IPS-18a (cell line): ENCODE results near the gene TMCO1.
"Not testable (repeated sequence)": the region's sequence is repeated elsewhere in the genome, so short reads cannot be mapped to it uniquely, and the experiment has no call there.

Source experiments
- H3K27ac ChIP-seq: one replicate; pipeline ENCODE4 v1.5.1; 2013; ENCODE audit warnings: low read length
- H3K27me3 ChIP-seq: one replicate; pipeline ENCODE4 v1.6.1; 2013; ENCODE audit warnings: mild to moderate bottlenecking, low read length; ENCODE audit not compliant: control insufficient read depth, insufficient read depth
- H3K36me3 ChIP-seq: one replicate; pipeline ENCODE4 v1.6.1; 2013; ENCODE audit warnings: low read depth, low read length; ENCODE audit not compliant: control insufficient read depth
- H3K4me1 ChIP-seq: one replicate; pipeline ENCODE4 v1.6.1; 2013; ENCODE audit warnings: low read depth, low read length; ENCODE audit not compliant: control insufficient read depth
- H3K4me3 ChIP-seq: one replicate; pipeline ENCODE4 v1.5.1; 2013; ENCODE audit warnings: low read length
- H3K9ac ChIP-seq: one replicate; pipeline ENCODE4 v1.6.1; 2013; ENCODE audit warnings: mild to moderate bottlenecking, low read length, moderate library complexity
- H3K9me3 ChIP-seq: one replicate; pipeline ENCODE4 v1.6.1; 2013; ENCODE audit warnings: low read depth, low read length; ENCODE audit not compliant: control insufficient read depth

Gene TMCO1

DNA sequence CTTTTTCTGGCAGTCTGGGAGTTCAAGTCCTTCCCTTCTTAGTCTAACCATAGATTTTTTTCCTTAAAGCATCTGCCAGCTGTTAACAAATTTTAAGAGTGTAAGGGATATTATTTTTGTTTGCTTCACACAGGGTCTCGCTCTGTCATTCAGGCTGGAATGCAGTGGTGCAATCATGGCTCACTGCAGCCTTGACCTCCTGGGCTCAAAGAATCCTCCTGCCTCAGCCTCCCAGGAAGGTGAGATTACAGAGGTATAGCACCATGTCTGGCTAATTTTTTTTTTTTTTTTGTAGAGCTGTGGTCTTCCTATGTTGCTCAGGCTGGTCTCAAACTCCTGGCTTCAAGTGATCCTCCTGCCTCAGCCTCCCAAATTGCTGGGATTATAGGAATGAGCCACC is 23.8 kb downstream of the TMCO1 start:
- H3K9me3 ChIP-seq, H3K27ac ChIP-seq, H3K4me1 ChIP-seq, H3K27me3 ChIP-seq, H3K4me3 ChIP-seq, H3K9ac ChIP-seq: not testable (repeated sequence)
- H3K36me3 ChIP-seq: peaks cover 27% of the 10 kb centered on the region

DNA sequence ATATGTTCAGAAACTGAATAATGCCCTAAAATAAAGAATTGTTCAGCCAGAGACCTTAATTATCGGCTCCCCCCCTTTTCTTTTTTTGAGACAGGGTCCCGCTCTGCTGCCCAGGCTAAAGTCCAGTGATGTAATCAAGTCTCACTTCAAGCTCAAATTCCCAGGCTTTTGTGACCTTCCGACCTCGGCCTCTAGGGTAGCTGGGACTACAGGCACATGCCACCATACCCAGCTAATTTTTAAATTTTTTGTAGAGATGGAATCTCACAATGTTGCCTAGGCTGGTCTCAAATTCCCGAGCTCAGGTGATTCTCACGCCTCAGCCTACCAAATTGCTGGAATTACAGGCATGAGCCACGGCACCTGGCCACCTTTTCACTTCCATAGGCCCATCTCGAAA is 26.5 kb downstream of the TMCO1 start:
- Histone ChIP-seq H3K27ac (no peak overlapping the region), H3K4me1 (no peaks in the 10 kb centered on the region), H3K4me3 (no peak overlapping the region), H3K36me3 (peaks cover 27% of the 10 kb centered on the region), H3K27me3 (no peaks in the 10 kb centered on the region), H3K9me3 (no peaks in the 10 kb centered on the region), H3K9ac (no peak overlapping the region)

DNA sequence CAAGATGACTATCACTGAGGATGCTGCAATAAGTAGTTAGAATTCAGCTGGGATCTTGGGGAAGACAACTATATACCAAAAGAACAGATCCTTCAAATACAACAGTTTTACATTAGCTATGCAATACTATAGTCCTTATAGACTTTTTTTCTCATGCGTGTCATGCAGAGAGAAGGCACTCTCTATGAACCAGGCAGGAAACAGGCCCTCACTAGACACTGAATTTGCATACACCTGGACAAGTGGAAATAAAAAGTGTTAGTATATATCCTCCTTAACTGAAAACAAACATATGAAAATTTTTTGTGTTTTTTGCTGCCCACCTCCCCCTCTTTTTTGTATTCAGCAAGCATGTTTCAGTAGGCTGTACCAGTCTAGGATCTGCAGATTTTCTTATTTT is 29.9 kb downstream of the TMCO1 start:
- Histone ChIP-seq H3K9ac (no peak overlapping the region), H3K36me3 (peaks cover 23% of the 10 kb centered on the region), H3K4me3 (no peak overlapping the region), H3K27ac (no peak overlapping the region), H3K4me1 (no peaks in the 10 kb centered on the region), H3K27me3 (no peaks in the 10 kb centered on the region), H3K9me3 (no peaks in the 10 kb centered on the region)

DNA sequence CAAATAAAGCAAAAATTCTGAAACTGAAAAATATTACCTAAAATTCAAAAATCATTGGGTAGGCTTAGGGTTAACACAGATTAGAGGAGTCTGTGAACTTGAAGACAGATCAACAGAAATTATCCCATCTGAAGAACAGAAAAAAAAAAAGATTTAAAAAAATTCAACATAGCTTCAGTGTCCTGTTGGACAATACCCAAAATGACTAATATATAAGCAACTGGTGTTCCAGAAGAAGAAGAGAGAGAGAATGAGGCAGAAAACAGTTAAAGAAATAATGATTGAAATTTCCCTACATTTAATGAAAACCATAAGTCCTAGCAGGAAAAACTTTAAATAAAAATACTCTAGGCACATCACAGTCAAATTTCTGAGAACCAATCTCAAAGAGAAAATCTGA is 31.5 kb downstream of the TMCO1 start:
- H3K4me3 ChIP-seq: no peak overlapping the region
- no peaks in the 10 kb centered on the region for H3K9me3 ChIP-seq
- no peaks in the 10 kb centered on the region for H3K27me3 ChIP-seq
- H3K4me1 ChIP-seq: no peaks in the 10 kb centered on the region
- no peak overlapping the region for H3K27ac ChIP-seq
- no peak overlapping the region for H3K9ac ChIP-seq
- peaks cover 17% of the 10 kb centered on the region for H3K36me3 ChIP-seq

DNA sequence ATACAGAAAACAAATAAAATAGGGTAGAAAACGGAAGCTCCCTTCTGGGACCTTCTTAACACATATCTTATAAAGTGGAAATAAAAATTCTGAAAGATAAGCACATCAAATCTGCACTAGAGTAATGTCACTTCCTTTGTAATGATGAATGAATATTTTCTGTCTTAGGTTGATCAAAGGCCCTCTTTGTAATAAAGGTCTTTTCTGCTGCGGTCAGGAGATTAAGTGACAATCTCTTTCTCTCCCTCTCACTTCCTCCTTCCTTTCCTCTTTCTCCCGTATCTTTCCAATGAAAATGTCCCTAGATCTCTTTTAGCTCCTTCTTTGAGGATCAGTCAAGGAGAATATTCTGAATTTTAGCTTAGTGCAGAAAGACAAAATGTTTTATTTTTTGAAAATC is 33.8 kb downstream of the TMCO1 start:
- no peak overlapping the region for H3K9ac ChIP-seq

DNA sequence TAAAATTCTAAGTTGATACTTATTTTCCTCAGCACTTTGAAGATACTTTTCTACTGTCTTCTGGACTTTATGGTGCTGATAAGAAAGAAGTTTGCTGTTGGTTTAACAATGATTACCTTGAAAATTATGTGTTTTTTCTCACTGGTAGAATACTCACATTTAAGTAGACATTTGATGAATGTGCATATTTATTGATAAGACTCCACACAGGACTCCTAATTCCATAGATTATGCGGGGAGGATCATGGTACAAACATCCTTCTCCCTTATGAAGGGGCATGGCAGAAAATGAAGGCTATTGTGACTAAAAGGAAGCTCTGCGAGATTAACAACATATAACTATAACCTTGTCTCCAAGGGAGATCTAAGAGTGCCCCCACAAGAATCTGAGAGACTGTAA is 41.8 kb downstream of the TMCO1 start:
- peaks cover 9% of the 10 kb centered on the region for H3K36me3 ChIP-seq

More for the DNA sequence above, 33.8 kb downstream of the TMCO1 start:
- H3K36me3 ChIP-seq: no peaks in the 10 kb centered on the region
- H3K27me3 ChIP-seq: no peaks in the 10 kb centered on the region
- H3K9me3 ChIP-seq: no peaks in the 10 kb centered on the region
- no peak overlapping the region for H3K4me3 ChIP-seq
- H3K4me1 ChIP-seq: no peaks in the 10 kb centered on the region
- no peak overlapping the region for H3K27ac ChIP-seq

DNA sequence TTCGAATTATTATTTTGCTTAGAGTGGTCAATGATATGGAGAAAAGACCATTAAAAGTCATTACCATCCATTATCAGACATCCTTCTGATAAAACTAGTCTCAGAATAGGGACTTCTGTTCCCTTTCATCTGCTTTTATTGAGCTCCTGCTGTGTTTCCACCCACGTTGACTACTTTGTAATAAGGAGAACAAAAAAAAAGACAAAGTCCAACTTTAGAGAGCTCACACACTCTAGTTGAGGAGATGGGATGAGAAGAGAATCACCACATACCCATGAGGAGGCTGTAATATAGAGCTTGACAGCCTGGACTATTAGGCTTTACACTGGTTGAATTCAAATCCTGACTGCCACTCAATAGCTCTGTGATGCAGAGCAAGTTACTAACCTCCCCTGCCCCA is 42.5 kb downstream of the TMCO1 start:
- Histone ChIP-seq H3K4me3 (no peak overlapping the region), H3K9me3 (no peaks in the 10 kb centered on the region), H3K27me3 (no peaks in the 10 kb centered on the region), H3K36me3 (peaks cover 9% of the 10 kb centered on the region), H3K9ac (no peak overlapping the region), H3K27ac (no peak overlapping the region), H3K4me1 (no peaks in the 10 kb centered on the region)

More for the DNA sequence above, 41.8 kb downstream of the TMCO1 start:
- Histone ChIP-seq H3K4me3 (no peak overlapping the region), H3K9ac (no peak overlapping the region), H3K4me1 (no peaks in the 10 kb centered on the region), H3K27me3 (no peaks in the 10 kb centered on the region), H3K9me3 (no peaks in the 10 kb centered on the region), H3K27ac (no peak overlapping the region)

DNA sequence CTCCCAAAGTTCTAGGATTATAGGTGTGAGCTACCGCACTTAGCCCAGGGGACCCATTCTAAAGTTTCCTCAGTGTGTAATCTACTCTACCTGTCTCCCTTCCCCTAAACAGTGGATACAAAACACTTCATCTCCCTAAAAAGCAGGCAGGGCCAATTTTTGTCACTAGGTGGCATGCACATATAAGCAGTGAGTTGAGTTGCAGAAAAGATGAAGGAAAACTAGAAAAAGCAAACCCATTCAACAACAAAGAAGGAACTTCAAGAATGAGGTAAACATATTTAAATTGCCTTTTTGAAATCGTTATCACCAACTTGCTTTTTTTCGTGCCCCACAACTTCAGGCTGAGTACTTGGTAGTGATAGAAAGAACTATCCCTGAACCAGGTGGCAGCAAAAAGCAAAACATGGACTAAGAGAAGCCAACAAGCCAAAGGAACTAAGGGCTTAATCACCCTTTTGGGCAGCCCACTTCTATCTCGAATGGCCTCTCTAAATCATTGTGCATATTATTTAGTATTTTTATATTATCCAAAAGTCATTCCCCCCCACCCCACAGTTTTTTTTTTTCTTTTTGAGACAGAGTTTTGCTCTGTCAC is 50.7 kb downstream of the TMCO1 start:
- no peaks in the 10 kb centered on the region for H3K9me3 ChIP-seq
- H3K27me3 ChIP-seq: no peaks in the 10 kb centered on the region
- peaks cover 3% of the 10 kb centered on the region for H3K4me1 ChIP-seq
- no peaks in the 10 kb centered on the region for H3K36me3 ChIP-seq
- H3K9ac ChIP-seq: no peak overlapping the region
- H3K4me3 ChIP-seq: no peak overlapping the region
- no peak overlapping the region for H3K27ac ChIP-seq

DNA sequence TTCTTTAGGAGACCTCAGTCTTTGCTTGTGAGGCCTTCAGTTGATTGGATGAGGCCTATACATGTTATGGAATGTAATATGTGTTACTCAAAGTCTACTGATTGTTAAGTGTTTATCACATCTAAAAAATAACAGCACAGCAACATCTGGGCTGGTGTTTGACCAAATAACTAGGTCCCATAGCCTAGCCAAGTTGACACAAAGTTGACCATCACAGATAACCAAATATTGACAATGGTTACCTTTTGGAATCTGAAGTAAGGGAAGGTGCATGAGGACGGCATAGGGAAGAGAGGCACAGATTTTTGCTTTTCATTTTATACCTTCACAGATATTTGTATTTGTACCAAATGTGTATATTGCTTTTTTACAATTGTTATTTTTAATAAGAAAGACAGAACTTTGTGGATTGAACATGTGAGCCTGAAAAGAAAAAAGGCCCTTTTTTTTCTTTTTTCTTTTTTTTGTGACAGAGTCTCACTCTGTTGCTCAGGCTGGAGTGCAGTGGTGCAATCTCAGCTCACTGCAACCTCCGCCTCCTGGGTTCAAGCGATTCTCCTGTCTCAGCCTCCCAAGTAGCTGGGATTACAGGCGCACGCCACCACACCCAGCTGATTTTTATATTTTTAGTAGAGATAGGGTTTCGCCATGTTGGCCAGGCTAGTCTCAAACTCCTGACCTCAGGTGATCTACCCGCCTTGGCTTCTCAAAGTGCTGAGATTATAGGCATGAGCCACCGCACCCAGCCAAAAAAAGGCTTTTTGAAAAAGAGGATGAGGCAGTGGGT is 52.2 kb downstream of the TMCO1 start:
- H3K9me3 ChIP-seq, H3K4me3 ChIP-seq, H3K27ac ChIP-seq, H3K36me3 ChIP-seq, H3K9ac ChIP-seq, H3K27me3 ChIP-seq, H3K4me1 ChIP-seq: not testable (repeated sequence)

DNA sequence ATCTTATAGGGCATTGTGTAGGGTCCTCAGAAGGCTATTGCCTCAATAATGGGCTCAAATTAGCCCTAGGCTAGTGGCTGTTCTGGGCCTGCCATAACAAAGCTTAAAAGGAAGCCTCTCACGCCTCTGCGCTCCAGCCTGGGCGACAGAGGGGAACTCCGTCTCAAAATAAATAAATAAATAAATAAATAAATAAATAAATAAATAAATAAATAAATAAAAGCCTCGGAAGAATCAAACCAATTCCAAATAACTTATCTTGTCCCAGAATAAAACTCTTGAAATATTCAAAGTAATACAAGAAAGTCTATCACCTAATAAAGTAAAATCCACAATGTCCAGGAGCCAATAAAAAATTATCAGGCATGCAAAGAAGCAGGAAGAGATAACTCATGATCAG is 55.9 kb downstream of the TMCO1 start:
- H3K9me3 ChIP-seq: no peaks in the 10 kb centered on the region
- no peak overlapping the region for H3K9ac ChIP-seq
- H3K4me3 ChIP-seq: no peak overlapping the region
- H3K27me3 ChIP-seq: no peaks in the 10 kb centered on the region
- no peak overlapping the region for H3K27ac ChIP-seq
- H3K4me1 ChIP-seq: no peaks in the 10 kb centered on the region
- H3K36me3 ChIP-seq: no peaks in the 10 kb centered on the region

DNA sequence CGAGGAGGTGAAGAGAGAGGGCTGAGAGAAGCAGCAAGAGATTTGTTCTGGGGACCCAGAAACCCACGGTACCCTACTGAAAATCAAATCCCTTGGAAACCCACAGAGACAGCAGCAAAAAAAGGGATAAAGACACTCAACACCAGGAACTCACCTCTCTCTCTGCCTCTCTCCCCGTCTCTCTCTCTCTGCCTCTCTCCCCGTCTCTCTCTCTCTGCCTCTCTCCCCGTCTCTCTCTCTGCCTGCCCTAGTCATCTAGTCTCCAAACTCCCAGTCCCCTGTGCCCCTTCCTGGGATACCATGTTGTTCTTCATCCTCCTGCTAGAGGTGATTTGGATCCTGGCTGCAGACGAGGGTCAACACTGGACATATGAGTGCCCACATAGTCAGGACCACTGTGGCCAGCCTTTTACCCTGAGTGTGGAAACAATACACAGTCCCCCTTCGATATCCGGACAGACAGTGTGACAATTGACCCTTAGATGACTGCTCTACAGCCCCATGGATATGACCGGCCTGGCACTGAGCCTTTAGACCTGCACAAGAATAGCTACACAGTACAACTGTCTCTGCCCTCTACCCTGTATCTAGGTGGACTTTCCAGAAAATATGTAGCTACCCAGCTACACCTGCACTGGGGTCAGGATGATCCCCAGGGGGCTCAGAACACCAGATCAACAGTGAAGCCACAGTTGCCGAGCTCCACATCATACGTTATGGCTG is 60.5 kb downstream of the TMCO1 start:
- Histone ChIP-seq H3K4me1 (no peaks in the 10 kb centered on the region), H3K36me3 (no peaks in the 10 kb centered on the region), H3K9me3 (no peaks in the 10 kb centered on the region), H3K9ac (no peak overlapping the region), H3K4me3 (no peak overlapping the region), H3K27me3 (no peaks in the 10 kb centered on the region), H3K27ac (no peak overlapping the region)
